Loucy (cell line): ENCODE data around the gene SPINK4.

Experiments
- H2AFZ ChIP-seq: fragments of 200-600 bp; sonication (generic); 2 replicates; pipeline ENCODE4 v1.6.0; 2016; ENCODE audit warnings: antibody characterized with exemption, mild to moderate bottlenecking, low read length, moderate library complexity
- H3F3A ChIP-seq: fragments of 200-600 bp; 2 replicates; pipeline ENCODE4 v1.6.0; 2016; ENCODE audit warnings: antibody characterized with exemption, low read depth, mild to moderate bottlenecking
- H3K27me3 ChIP-seq: fragments of 200-600 bp; sonication (generic); 2 replicates; pipeline ENCODE4 v1.6.1; 2014; ENCODE audit warnings: low read length, mild to moderate bottlenecking; ENCODE audit not compliant: insufficient read depth, poor library complexity, severe bottlenecking
- H3K36me3 ChIP-seq: fragments of 200-600 bp; sonication (generic); 2 replicates; pipeline ENCODE4 v1.6.1; 2016; ENCODE audit warnings: low read length; ENCODE audit not compliant: insufficient read depth
- H3K4me1 ChIP-seq: fragments of 200-600 bp; sonication (generic); 2 replicates; pipeline ENCODE4 v1.5.1; 2014; ENCODE audit warnings: low read length, mild to moderate bottlenecking; ENCODE audit not compliant: insufficient read depth, poor library complexity, severe bottlenecking
- H3K4me2 ChIP-seq: fragments of 200-600 bp; sonication (generic); 2 replicates; pipeline ENCODE4 v1.6.0; 2014; ENCODE audit warnings: antibody characterized with exemption, low read length, low read depth, mild to moderate bottlenecking; ENCODE audit not compliant: poor library complexity, severe bottlenecking
- H3K4me3 ChIP-seq: fragments of 200-600 bp; sonication (generic); 2 replicates; pipeline ENCODE4 v1.5.1; 2014; ENCODE audit warnings: low read length, mild to moderate bottlenecking, mixed read lengths; ENCODE audit not compliant: poor library complexity, severe bottlenecking
- H3K79me2 ChIP-seq: fragments of 200-600 bp; sonication (generic); 2 replicates; pipeline ENCODE4 v1.6.1; 2014; ENCODE audit warnings: low read length; ENCODE audit not compliant: insufficient read depth
- H3K9ac ChIP-seq: fragments of 200-600 bp; sonication (generic); 2 replicates; pipeline ENCODE4 v1.6.0; 2014; ENCODE audit warnings: mild to moderate bottlenecking, low read depth, low read length, moderate library complexity; ENCODE audit not compliant: poor library complexity, severe bottlenecking
- H3K9me2 ChIP-seq: fragments of 200-600 bp; sonication (generic); replicated peaks from 2 replicates; pipeline ENCODE4 v1.6.1; 2016; ENCODE audit warnings: low read depth, low read length, mixed read lengths
- H3K9me3 ChIP-seq: fragments of 200-600 bp; sonication (generic); 2 replicates; pipeline ENCODE4 v1.6.1; 2014; ENCODE audit warnings: mild to moderate bottlenecking, antibody characterized with exemption, low read length, low read depth; ENCODE audit not compliant: insufficient read depth
- H4K20me1 ChIP-seq: fragments of 200-600 bp; sonication (generic); 2 replicates; pipeline ENCODE4 v1.6.0; 2014; ENCODE audit warnings: antibody characterized with exemption, low read length, mild to moderate bottlenecking; ENCODE audit not compliant: insufficient read depth, poor library complexity, severe bottlenecking
- EZH2phosphoT487 ChIP-seq: fragments of 200-600 bp; IDR thresholded peaks from 2 replicates; pipeline ENCODE4 v1.6.1; 2018; ENCODE audit warnings: antibody characterized with exemption, mild to moderate bottlenecking, moderate library complexity, borderline replicate concordance
- TF ChIP-seq, protein P1 (sequence below): fragments of 200-600 bp; sonication (generic); conservative IDR thresholded peaks from 2 replicates; pipeline ENCODE4 v1.5.1; 2014; ENCODE audit warnings: mild to moderate bottlenecking, antibody characterized with exemption, low read length

Gene SPINK4

DNA sequence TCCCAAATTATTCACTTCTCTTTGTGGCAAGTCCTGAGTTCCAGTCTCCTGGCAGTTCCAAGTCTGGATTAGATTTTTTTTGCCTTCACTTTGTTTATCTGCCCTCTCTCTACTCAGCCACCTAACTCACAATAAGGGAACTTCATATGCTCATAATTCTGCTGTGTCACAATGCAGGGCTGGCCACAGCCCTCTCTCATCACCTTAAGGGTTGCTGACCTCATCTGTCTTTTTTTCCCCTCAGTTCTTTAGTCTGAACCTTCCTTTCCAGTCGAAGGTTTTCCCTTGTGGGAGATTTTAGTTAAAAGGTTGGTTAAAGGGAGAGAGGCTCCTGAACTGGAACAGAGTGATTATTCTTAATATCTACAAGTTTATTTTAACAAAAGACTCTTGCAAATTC is 20.4 kb downstream of the SPINK4 start:
- H3K36me3 ChIP-seq, result peaks cover 61% of the 10 kb centered on the region
- H3F3A ChIP-seq, result no peaks in the 10 kb centered on the region
- no peaks in the 10 kb centered on the region for H3K9me2 ChIP-seq
- H3K4me2 ChIP-seq, result peak overlapping the region; percentile 84
- H4K20me1 ChIP-seq, result peaks cover 52% of the 10 kb centered on the region
- no peak overlapping the region for H2AFZ ChIP-seq
- H3K9ac ChIP-seq, result no peak overlapping the region
- no peak for TF ChIP-seq EZH2phosphoT487
- TF ChIP-seq, protein P1, sequence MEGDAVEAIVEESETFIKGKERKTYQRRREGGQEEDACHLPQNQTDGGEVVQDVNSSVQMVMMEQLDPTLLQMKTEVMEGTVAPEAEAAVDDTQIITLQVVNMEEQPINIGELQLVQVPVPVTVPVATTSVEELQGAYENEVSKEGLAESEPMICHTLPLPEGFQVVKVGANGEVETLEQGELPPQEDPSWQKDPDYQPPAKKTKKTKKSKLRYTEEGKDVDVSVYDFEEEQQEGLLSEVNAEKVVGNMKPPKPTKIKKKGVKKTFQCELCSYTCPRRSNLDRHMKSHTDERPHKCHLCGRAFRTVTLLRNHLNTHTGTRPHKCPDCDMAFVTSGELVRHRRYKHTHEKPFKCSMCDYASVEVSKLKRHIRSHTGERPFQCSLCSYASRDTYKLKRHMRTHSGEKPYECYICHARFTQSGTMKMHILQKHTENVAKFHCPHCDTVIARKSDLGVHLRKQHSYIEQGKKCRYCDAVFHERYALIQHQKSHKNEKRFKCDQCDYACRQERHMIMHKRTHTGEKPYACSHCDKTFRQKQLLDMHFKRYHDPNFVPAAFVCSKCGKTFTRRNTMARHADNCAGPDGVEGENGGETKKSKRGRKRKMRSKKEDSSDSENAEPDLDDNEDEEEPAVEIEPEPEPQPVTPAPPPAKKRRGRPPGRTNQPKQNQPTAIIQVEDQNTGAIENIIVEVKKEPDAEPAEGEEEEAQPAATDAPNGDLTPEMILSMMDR, result no peak
- H3K27me3 ChIP-seq, result peaks cover 8% of the 10 kb centered on the region
- H3K79me2 ChIP-seq, result peaks cover 84% of the 10 kb centered on the region
- H3K4me1 ChIP-seq, result peaks cover 46% of the 10 kb centered on the region
- no peak overlapping the region for H3K4me3 ChIP-seq
- H3K9me3 ChIP-seq, result no peaks in the 10 kb centered on the region

DNA sequence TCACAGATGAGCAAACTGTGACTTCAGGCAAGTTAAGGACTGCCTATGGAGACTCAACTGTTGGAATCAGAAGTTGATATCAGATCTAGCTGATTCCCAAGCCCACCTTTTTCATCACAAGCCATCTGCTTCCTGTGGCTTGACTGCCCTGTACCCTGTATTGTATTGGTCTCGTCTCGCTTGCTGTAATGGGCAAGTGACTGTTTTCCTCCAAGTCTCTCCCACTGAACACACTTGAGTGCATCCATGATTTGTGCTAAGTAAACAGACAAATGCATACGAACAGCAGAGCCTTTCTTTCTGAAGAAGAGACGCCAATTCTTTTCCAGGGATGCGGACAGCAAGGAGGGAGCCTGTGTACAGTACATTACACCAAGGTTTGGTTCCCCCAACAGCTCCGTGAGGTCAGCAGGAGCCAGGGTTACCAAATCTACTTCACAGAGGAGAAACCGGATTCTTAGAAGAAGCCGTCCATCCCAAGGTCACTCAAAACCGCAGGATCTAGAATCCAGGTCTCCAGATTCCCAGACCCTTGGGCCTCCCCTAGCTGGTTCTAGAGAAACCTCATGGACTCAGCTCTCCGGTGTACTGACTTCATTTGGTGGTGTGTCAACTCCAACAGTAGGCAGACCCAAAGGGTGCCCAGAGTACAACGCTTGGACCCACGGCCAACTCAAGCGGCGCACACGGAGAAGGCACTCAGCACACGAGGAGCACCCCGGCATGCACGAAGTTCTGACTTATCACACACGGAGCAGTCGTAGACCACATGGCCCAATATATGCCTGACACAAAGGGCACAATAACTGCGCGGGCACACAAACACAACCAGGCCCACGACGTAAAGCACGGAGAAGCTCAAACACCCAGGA is 23.4 kb downstream of the SPINK4 start:
- Histone ChIP-seq H4K20me1 (peaks cover 41% of the 10 kb centered on the region), H3K4me1 (peaks cover 64% of the 10 kb centered on the region), H3K4me2 (peak overlapping the region; percentile 84), H3K27me3 (peaks cover 8% of the 10 kb centered on the region), H3K4me3 (peak overlapping the region; percentile 90), H3K9me2 (no peaks in the 10 kb centered on the region), H3K9me3 (no peaks in the 10 kb centered on the region), H2AFZ (peak overlapping the region; percentile 78), H3K79me2 (peaks cover 96% of the 10 kb centered on the region), H3K9ac (peak overlapping the region; percentile 92), H3K36me3 (peaks cover 34% of the 10 kb centered on the region), H3F3A (no peaks in the 10 kb centered on the region)
- TF ChIP-seq EZH2phosphoT487, result no peak
- TF ChIP-seq, protein P1, result no peak

- Histone ChIP-seq H3K4me2 (peak overlapping the region; percentile 84), H3K9me3 (no peaks in the 10 kb centered on the region), H3K27me3 (peaks cover 8% of the 10 kb centered on the region), H3K4me3 (peak overlapping the region; percentile 90), H3F3A (no peaks in the 10 kb centered on the region), H2AFZ (peak overlapping the region; percentile 78), H3K4me1 (peaks cover 60% of the 10 kb centered on the region), H3K9ac (peak overlapping the region; percentile 92), H3K9me2 (no peaks in the 10 kb centered on the region), H3K36me3 (peaks cover 29% of the 10 kb centered on the region), H3K79me2 (peaks cover 89% of the 10 kb centered on the region), H4K20me1 (peaks cover 38% of the 10 kb centered on the region)
- TF ChIP-seq, protein P1, result no peak
- no peak for TF ChIP-seq EZH2phosphoT487
Measured at GRCh38 chr9:33264003-33264472, 24.1 kb downstream of the SPINK4 start.
